ENCODE results near the gene NGDN.

- TF ChIP-seq POLR2AphosphoS5 (IDR thresholded peaks at IDR 0.05; ENCODE audit: low read depth, low read length) = no peak
- TF ChIP-seq, protein P1, sequence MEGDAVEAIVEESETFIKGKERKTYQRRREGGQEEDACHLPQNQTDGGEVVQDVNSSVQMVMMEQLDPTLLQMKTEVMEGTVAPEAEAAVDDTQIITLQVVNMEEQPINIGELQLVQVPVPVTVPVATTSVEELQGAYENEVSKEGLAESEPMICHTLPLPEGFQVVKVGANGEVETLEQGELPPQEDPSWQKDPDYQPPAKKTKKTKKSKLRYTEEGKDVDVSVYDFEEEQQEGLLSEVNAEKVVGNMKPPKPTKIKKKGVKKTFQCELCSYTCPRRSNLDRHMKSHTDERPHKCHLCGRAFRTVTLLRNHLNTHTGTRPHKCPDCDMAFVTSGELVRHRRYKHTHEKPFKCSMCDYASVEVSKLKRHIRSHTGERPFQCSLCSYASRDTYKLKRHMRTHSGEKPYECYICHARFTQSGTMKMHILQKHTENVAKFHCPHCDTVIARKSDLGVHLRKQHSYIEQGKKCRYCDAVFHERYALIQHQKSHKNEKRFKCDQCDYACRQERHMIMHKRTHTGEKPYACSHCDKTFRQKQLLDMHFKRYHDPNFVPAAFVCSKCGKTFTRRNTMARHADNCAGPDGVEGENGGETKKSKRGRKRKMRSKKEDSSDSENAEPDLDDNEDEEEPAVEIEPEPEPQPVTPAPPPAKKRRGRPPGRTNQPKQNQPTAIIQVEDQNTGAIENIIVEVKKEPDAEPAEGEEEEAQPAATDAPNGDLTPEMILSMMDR (IDR thresholded peaks at IDR 0.05) = no peak
- TF ChIP-seq SIN3A (IDR thresholded peaks at IDR 0.05; ENCODE audit: borderline replicate concordance, insufficient read depth, low read depth, low read length) = no peak
Measured at GRCh38 chr14:23469906-23470403, 452 bp downstream of the NGDN start.

All from Panc1 (cell line).